Uterus (tissue), 4 donors: ENCODE measurements around the gene NAV2. TPM values are rescaled to one million over a fixed set of nuclear protein-coding genes. Genes with fewer than 3 reads are reported as not detected.
A peak's percentile ranks its signal among the peaks of the same experiment; 100 is the strongest.
"Not testable (repeated sequence)": the region's sequence is repeated elsewhere in the genome, so short reads cannot be mapped to it uniquely, and the experiment has no call there.

ENCODE experiments used
- DNase-seq, 2 donors: peaks; one replicate each; pipeline ENCODE4 v3.0.0-alpha.2; 2019 to 2020
- H3K27ac ChIP-seq, 2 donors: fragments of 200-600 bp; sonication (generic); 1 replicate in 1 of 2; 2 replicates in 1 of 2; pipeline ENCODE4 v1.5.1; 2016 to 2018
- H3K27me3 ChIP-seq, 2 donors: fragments of 200-600 bp; sonication (generic); one replicate each; pipeline ENCODE4 v1.5.1; 2018 to 2019; ENCODE audit warnings: control low read depth in 1 of 2
- H3K36me3 ChIP-seq, 2 donors: fragments of 200-600 bp; sonication (generic); one replicate each; pipeline ENCODE4 v1.5.1; 2019; ENCODE audit warnings: control low read depth in 1 of 2
- H3K4me1 ChIP-seq, 2 donors: fragments of 200-600 bp; sonication (generic); one replicate each; pipeline ENCODE4 v1.5.1; 2018 to 2019; ENCODE audit warnings: control low read depth in 1 of 2
- H3K4me3 ChIP-seq, 2 donors: fragments of 200-600 bp; sonication (generic); 1 replicate in 1 of 2; 2 replicates in 1 of 2; pipeline ENCODE4 v1.5.1; 2018 to 2019; ENCODE audit warnings: mild to moderate bottlenecking in 1 of 2
- H3K9me3 ChIP-seq, 2 donors: fragments of 200-600 bp; sonication (generic); one replicate each; pipeline ENCODE4 v1.5.1; 2019; ENCODE audit warnings: control low read depth in 1 of 2
- POLR2A ChIP-seq, 2 donors: fragments of 450-650 bp; IDR thresholded peaks; one replicate each; pipeline ENCODE4 v1.6.1; 2016; ENCODE audit warnings: antibody characterized with exemption in 2 of 2, mild to moderate bottlenecking in 1 of 2, moderate library complexity in 1 of 2
- intact Hi-C: fragments of 100-400 bp; cut with DNase I; formaldehyde crosslinking; loops from one replicate; pipeline ENCODE4 v1.15.1; 2023; ENCODE audit warnings: low total_unique reads
- total RNA-seq, 4 donors: library from RNA; depleted of rRNA in 3 of 4; stranded (reverse); fragments of >200 nt in 3 of 4; gene quantifications; one replicate each; pipeline versions ENCODE4 v1.1.0 to v1.2.4, GENCODE V29; 2014 to 2023
- TF ChIP-seq, protein P1 (sequence below), 4 experiments: fragments of 200-600 bp in 2 of 4; fragments of 450-650 bp in 2 of 4; sonication (generic) in 2 of 4; IDR thresholded peaks; one replicate each; pipeline ENCODE4 v1.5.1; 2016 to 2019; ENCODE audit warnings: antibody characterized with exemption in 4 of 4, mild to moderate bottlenecking in 2 of 4, moderate library complexity in 1 of 4
- donor health status: DM: yes; HTN: yes; CAD: no.

NAV2 gene
- total RNA-seq, 4 donors from 2014 or later = 2.6 to 31.6 (median 5.7) TPM

DNA sequence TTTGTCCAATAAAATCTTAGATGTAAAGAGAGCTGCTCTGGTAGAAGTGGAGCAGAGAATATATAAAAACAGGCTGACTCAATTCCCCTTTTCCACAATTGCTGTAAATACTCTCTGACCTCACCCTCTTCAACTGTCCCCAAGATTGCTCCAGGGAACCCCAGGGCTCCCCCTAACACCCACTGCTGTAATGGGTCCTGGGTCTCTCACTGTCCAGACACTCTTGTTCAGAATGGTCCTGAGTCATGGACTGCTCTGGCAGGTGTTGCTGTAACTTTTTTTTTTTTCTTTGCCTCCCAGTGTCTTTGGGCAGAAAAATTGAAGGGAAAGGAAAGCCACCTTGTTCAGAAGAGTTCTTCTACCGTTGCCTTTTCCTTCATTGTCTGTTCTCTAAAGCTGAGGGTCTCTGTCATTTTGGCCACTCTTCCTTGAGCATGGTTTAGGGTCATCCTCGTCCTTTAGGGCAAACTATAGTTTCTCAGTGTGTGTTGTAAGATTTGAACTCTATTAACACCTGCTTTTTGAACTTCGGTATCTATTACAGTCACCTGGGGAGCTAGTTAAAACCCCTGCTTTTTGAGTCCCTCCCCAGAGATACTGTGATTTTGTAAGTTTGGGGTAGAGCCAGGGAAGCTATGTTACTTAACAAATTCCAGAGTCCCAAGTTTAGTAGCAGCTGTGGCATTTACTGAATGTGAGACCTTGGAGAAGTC is 209.5 kb downstream of the NAV2 start:
- H3K4me3 ChIP-seq = no peak overlapping the region
- intact Hi-C loops = no loop called here
- no peaks in the 10 kb centered on the region for H3K4me1 ChIP-seq
- no peak overlapping the region for H3K27ac ChIP-seq
- no peaks in the 10 kb centered on the region for H3K9me3 ChIP-seq
- DNase-seq = no peak
- no peaks in the 10 kb centered on the region for H3K36me3 ChIP-seq
- no peaks in the 10 kb centered on the region for H3K27me3 ChIP-seq
- TF ChIP-seq POLR2A (IDR thresholded peaks at IDR 0.05) = no peak
- TF ChIP-seq, protein P1, sequence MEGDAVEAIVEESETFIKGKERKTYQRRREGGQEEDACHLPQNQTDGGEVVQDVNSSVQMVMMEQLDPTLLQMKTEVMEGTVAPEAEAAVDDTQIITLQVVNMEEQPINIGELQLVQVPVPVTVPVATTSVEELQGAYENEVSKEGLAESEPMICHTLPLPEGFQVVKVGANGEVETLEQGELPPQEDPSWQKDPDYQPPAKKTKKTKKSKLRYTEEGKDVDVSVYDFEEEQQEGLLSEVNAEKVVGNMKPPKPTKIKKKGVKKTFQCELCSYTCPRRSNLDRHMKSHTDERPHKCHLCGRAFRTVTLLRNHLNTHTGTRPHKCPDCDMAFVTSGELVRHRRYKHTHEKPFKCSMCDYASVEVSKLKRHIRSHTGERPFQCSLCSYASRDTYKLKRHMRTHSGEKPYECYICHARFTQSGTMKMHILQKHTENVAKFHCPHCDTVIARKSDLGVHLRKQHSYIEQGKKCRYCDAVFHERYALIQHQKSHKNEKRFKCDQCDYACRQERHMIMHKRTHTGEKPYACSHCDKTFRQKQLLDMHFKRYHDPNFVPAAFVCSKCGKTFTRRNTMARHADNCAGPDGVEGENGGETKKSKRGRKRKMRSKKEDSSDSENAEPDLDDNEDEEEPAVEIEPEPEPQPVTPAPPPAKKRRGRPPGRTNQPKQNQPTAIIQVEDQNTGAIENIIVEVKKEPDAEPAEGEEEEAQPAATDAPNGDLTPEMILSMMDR (IDR thresholded peaks at IDR 0.05) = no peak

- Histone ChIP-seq H3K27ac (no peak overlapping the region), H3K4me1 (no peaks in the 10 kb centered on the region), H3K36me3 (no peaks in the 10 kb centered on the region), H3K27me3 (no peaks in the 10 kb centered on the region), H3K9me3 (no peaks in the 10 kb centered on the region), H3K4me3 (no peak overlapping the region)
- no peak for DNase-seq
- no peak for TF ChIP-seq POLR2A (IDR thresholded peaks at IDR 0.05)
- TF ChIP-seq, protein P1 (IDR thresholded peaks at IDR 0.05) = no peak
- intact Hi-C loops = no loop called here
Measured at GRCh38 chr11:19922689-19923035, 210.0 kb downstream of the NAV2 start.

- Histone ChIP-seq H3K9me3 (no peaks in the 10 kb centered on the region), H3K4me1 (no peaks in the 10 kb centered on the region), H3K27me3 (no peaks in the 10 kb centered on the region), H3K36me3 (no peaks in the 10 kb centered on the region), H3K27ac (no peak overlapping the region), H3K4me3 (no peak overlapping the region)
- TF ChIP-seq, protein P1 (IDR thresholded peaks at IDR 0.05) = no peak
- TF ChIP-seq POLR2A (IDR thresholded peaks at IDR 0.05) = no peak
- no peak for DNase-seq
- intact Hi-C loops = no loop called here
Measured at GRCh38 chr11:19923626-19924025, 211.0 kb downstream of the NAV2 start.

DNA sequence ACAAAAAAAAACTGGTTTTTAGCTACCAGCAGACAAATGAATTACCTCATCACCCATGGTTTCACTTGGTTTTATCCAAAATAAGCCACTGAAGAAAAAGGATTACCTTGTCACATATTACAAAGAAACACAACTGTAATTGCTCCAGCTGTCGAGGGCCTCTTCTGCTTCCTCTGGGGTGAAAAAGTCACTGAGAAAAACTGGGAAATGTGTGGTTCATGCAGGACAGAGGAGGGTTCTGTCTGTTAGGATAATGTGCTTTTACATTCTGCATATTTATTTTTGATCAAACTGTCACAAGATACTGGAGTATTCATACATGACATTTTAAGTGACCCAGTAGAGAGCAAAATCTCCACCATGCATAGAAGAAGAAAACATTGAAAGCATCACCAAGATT is 211.7 kb downstream of the NAV2 start:
- no peaks in the 10 kb centered on the region for H3K4me1 ChIP-seq

GRCh38 chr11:19924716-19925115 is 212.1 kb downstream of the NAV2 start:
- Histone ChIP-seq H3K9me3 (no peaks in the 10 kb centered on the region), H3K27ac (no peak overlapping the region), H3K4me3 (no peak overlapping the region), H3K27me3 (no peaks in the 10 kb centered on the region), H3K36me3 (no peaks in the 10 kb centered on the region), H3K4me1 (no peaks in the 10 kb centered on the region)
- intact Hi-C loops = no loop called here
- DNase-seq = no peak
- TF ChIP-seq, protein P1 (IDR thresholded peaks at IDR 0.05) = no peak
- TF ChIP-seq POLR2A (IDR thresholded peaks at IDR 0.05) = no peak

More for the DNA sequence above, 211.7 kb downstream of the NAV2 start:
- TF ChIP-seq POLR2A (IDR thresholded peaks at IDR 0.05) = no peak
- TF ChIP-seq, protein P1 (IDR thresholded peaks at IDR 0.05) = no peak
- H3K27ac ChIP-seq = no peak overlapping the region
- H3K27me3 ChIP-seq = no peaks in the 10 kb centered on the region
- intact Hi-C loops = no loop called here
- DNase-seq = no peak
- no peaks in the 10 kb centered on the region for H3K36me3 ChIP-seq
- no peak overlapping the region for H3K4me3 ChIP-seq
- H3K9me3 ChIP-seq = no peaks in the 10 kb centered on the region

DNA sequence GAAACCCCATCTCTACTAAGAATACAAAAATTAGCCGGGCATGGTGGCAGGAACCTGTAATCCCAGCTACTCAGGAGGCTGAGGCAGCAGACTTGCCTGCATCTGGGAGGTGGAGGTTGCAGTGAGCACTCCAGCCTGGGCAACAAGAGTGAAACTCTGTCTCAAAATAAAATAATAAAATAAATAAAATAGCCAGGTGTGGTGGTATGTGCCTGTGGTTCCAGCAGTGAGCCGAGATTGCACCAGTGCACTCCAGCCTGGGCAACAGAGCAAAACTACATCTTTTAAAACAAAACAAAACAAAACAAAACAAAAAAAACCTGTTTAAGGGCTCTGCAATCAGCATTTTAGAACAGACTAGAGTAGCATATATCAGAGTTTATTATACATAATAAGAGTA is 214.8 kb downstream of the NAV2 start:
- H3K36me3 ChIP-seq, DNase-seq, intact Hi-C loops, H3K9me3 ChIP-seq, H3K4me3 ChIP-seq, H3K27me3 ChIP-seq, H3K4me1 ChIP-seq: not testable (repeated sequence)
- H3K27ac ChIP-seq = peak overlapping the region; percentile 51 to 61
